HG03280 (cell line): ENCODE results near the gene KIRREL2.
"Not testable (repeated sequence)": the region's sequence is repeated elsewhere in the genome, so short reads cannot be mapped to it uniquely, and the experiment has no call there.

Source experiments
- ATAC-seq: cut with Tn5 transposase; IDR thresholded peaks from one replicate; pipeline ENCODE4 v1.9.1; 2021; ENCODE audit warnings: mild to moderate bottlenecking, moderate library complexity; ENCODE audit not compliant: unreplicated experiment

Gene KIRREL2

DNA sequence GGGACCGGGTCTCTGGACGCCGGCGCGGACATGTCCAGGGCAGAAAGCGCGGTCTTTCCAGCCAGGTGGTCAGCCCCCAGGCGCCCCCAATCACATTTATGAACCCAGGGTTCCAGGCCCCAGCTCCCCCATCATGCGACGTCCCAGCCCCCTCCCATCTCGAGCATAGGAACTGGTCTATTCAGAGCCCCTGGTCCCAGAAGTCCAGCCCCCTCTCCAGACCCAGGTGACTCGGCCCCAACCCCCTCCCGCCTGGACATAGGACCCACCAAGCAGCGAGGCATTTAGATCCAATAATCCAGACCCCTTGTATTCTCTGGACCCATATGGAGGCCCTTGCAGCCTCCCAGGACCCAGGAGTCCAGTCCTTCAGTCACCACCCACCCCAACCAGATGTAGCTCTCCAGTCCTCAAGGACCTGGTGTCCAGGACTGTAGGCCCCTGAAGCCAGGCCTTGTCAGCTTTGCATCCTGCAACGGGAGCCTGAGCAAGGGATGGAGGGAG lies 12.2 kb downstream of the KIRREL2 start:
- no peak for ATAC-seq

DNA sequence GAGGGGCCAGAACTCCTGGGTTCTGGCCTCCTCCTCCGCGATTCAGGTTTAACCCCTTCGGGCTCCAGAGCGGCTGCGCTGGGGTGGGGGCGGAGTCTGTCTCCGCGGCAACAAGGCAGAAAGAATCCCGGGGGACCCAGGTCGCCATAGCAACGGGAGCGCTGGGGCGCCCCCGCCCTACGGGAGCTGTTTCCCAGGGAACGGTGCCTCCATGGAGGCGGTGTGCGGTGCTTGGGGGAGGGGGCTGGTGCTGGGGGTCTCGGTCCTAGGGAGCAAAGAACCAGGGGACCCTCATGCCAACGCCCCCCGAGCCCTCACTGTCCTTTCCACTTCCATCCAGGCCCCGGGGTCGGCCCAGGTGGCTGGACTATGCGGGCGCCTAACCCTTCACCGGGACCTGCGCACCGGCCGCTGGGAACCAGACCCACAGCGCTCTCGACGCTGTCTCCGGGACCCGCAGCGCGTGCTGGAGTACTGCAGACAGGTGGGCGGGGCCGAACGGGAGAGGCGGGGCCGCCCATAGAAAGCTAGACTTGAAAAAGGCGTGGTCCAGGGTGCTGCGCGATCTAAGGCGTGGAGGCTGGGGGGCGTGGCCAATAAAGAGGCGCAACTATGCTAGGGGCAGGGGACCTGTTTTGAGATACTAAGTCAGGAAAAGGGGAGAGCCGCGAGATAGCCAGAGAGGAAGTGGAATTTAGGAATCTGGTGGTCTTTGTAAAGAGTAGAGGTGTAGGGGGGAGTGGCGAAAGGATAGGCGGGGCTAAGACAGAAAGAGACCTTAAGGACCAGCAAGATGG lies 12.8 kb downstream of the KIRREL2 start:
- no peak for ATAC-seq

DNA sequence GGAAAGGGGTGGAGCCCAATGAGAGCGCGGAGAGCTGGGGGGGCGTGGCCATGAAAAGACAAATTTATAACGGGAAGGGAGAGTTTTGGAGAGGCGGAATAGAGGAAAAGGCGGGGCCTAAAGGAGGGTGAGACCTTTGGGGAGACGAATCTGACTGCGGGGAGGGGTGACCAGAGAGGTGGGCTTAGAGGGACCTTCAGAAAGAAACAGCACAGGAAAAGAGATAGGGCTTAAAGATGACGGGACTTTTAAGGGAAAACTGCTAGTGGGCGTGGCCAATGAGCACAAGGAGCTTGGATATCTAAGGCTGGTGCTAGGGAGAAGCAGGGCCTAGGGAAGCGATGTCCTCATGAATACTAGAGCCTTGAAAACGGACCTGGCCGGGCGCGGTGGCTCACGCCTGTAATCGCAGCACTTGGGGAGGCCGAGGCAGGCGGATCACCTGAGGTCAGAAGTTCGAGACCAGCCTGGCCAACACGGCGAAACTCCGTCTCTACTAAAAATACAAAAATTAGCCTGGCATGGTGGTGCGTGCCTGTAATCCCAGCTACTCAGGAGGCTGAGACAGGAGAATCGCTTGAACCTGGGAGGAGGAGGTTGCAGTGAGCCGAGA lies 13.5 kb downstream of the KIRREL2 start:
- not testable (repeated sequence) for ATAC-seq

DNA sequence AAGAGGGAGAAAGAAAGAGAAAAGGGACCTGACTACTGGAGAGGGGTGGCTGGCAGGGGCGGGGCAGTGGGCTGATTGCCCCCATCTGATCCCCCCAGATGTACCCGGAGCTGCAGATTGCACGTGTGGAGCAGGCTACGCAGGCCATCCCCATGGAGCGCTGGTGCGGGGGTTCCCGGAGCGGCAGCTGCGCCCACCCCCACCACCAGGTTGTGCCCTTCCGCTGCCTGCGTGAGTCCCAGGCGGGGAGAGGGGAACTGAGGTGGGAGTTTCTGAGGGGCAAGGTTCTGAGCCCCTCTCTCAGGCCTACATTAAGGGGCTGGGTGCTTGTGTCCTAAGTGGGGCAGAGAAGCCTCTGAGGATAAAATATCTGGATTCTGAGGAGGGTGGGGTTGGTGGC lies 14.1 kb downstream of the KIRREL2 start:
- ATAC-seq, result no peak

DNA sequence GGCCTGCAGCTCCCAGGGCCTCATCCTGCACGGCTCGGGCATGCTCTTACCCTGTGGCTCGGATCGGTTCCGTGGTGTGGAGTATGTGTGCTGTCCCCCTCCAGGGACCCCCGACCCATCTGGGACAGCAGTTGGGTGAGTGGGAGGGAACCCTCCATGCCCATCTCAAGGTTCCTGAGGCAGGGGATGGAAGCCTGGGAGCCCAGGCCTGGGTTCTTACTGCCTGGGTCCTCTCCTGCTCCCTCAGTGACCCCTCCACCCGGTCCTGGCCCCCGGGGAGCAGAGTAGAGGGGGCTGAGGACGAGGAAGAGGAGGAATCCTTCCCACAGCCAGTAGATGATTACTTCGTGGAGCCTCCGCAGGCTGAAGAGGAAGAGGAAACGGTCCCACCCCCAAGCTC lies 14.9 kb downstream of the KIRREL2 start:
- ATAC-seq, result no peak

DNA sequence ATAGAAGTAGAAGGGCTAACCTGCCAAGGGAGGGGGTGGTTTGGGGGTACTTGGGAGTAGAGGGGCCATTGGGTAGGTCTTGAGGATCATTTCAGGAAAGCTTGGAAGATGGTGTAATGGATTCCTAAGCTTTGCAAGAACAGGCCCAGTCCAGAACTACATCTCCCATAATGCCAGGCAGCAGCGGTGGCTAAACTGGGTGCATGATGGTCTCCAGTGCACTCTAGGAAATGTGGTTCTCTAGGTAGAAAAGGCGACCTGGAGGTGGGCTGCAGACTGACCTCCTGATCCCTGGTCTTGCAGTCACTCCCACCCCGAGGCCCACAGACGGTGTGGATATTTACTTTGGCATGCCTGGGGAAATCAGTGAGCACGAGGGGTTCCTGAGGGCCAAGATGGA lies 15.5 kb downstream of the KIRREL2 start:
- no peak for ATAC-seq

DNA sequence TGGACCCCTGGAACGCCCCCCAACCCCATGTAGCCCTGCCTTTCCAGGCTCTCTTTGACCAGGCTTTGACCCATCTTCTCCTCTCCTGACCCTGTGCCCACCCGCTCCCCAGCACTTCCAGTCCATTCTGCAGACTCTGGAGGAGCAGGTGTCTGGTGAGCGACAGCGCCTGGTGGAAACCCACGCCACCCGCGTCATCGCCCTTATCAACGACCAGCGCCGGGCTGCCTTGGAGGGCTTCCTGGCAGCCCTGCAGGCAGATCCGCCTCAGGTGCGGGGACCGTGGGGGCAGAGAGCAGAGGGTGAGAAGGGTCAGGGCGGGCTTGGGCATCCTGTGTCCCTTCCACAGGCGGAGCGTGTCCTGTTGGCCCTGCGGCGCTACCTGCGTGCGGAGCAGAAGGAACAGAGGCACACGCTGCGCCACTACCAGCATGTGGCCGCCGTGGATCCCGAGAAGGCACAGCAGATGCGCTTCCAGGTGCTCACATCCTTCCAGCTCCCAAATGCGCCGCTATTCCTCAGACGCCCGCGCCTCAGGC lies 17.8 kb downstream of the KIRREL2 start:
- ATAC-seq, result no peak

DNA sequence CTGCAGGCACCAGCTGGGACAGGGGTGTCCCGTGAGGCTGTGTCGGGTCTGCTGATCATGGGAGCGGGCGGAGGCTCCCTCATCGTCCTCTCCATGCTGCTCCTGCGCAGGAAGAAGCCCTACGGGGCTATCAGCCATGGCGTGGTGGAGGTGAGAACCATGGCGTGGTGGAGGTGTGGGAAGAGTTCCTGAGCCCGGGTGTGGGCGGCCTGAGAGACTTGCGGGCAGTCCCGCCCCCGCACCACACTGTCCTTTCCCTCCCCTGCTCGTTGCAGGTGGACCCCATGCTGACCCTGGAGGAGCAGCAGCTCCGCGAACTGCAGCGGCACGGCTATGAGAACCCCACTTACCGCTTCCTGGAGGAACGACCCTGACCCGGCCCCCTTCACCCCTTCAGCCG lies 22.4 kb downstream of the KIRREL2 start:
- ATAC-seq, result no peak

DNA sequence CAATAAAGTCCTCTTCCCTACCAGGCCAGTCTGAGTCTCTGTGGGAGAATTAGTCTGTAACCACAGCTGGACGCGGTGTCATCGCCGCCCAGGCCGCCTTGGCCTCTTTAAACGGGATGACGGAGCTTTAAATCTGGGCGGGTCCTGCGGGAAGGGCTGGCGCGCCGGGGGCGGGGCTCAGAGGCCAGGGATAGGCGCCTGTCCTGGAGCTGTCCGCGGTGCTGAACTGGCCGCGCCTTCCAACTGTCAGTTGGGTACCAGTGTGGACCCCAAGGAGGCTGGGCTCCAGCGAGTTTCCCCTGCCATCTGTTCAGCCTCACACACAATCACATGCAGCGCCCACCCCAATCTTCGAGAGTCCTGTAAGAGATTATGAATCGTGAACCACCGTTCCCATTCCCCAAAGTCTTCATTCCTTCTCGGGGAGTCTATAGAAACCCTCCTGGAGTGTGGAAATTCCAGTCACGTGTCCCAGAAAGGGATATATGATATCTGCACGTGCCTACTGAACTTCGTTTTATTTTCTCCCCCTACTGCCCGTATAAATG lies 23.1 kb downstream of the KIRREL2 start:
- ATAC-seq, result no peak

DNA sequence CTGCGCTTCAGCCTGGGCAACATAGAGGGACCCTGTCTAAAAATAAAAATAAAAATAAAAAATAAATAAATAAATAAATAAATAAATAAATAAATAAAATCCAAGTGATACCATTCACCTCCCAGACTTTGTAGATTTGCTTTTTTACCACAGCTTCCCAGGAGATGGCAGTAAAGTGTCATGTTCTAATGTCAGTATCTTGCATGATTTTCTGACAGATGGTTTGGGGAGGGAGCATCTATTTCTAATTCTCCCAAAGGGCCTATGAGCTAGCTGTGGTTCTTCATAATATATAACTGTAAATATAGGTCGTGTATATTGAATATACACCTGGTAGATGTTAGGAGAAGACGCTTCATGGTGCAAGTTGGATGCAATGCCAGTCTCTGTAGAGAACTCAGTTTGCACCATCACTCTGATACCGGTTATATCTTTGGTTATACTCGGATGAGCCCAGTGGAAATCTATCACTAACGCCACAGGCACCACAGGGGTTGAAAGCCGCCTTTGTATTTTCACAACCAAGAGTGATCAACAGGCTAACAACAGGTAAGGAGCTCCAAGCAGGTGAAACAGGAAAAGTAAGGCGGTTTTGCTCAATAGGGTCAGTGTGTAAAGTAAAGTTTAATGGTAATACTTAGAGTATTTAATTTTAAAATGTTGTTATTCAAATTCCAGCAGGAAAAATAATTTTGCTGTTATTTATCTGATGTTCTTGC lies 25.6 kb downstream of the KIRREL2 start:
- no peak for ATAC-seq

DNA sequence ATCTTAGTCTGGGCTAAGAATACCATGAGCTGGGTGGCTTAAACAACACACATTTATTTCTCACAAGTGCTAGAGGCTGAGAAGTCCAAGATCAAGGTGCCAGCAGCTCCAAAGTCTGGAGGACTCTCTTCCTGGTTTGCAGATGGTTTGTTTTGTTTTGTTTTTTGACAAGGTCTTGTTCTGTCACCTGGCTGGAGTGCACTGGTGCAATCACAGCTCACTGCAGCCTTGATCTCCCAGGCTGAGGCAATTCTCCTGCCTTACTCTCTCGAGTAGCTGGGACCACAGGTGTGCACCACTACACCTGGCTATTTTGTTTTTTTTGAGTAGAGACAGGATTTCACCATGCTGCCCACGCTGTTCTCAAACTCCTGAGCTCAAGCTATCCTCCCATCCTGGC lies 27.2 kb downstream of the KIRREL2 start:
- no peak for ATAC-seq

DNA sequence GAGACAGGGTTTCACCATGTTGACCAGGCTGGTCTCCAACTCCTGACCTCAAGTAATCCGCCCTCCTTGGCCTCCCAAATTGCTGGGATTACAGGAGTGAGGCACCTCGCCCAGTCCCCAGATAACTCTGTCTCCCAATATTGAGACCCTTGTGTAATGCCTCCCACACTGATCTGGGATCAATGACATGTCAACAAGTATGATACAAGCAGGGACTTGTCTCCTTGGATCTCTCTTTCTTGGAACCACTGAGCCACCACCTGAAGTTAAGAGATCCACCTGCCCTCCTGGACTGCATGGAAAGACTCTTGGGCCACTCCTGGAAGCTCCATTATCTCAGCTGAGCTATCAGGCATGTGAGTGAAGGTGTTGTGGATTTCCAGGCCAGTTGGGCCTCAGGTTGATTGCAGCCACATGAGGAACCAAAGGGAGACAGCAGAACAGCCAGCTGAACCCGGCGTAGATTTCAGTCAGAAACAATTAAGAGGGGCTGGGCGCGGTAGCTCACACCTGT lies 28.6 kb downstream of the KIRREL2 start:
- ATAC-seq, result no peak

DNA sequence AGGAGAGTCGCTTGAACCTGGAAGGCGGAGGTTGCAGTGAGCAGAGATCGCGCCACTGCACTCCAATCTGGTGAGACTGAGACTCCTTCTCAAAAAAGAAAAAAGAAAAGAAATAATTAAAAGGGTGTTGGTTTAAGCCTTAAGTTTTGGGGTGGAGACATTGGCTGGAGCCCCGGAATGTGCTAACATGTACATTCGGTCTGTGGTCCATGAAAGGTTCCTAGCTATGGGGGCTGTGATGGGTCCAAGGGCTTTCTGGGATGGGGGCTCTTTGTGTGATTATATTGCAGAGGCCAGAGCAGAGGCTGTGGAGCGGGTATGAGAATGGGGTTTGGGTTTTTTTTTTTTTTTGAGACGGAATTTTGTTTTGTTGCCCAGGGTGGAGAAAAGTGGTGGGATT lies 29.2 kb downstream of the KIRREL2 start:
- no peak for ATAC-seq

DNA sequence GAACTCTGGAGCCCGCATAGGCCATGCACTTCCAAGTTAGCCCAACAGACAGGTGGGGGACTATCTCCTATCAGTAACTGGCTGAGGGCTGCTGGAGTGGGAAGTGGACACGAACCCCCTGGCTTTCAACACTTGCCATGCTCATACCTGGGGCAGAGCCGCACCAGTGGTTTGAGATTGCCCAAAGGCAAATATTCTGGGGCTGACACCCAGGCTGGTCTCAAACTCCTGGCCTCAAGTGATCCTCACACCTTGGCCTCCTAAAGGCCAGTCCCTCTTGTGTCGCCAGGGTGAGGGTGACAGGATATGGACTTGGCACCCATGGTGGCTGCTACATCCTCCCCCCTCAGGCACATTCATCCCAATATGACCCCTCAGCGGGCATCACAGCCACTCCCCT lies 30.5 kb downstream of the KIRREL2 start:
- ATAC-seq, result no peak

DNA sequence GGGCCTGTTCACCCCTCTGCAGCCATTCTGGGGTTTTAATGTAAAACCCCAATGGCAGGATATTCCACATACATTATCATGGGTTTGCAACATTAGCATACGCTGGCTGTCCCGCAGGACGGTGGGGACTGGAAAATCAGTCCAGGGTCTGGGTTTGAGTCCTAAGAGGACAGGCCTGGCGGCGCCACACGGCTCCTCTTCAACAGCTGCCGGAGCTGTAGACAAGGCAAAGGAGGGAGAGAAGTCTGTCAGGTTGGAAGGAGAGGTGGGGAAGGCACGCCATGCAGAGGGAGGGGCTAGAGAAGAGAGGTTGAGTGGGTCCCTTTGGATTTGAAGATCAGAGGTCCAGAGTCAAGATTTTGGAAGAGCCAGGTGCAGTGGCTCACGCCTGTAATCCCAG lies 31.7 kb downstream of the KIRREL2 start:
- ATAC-seq, result no peak

DNA sequence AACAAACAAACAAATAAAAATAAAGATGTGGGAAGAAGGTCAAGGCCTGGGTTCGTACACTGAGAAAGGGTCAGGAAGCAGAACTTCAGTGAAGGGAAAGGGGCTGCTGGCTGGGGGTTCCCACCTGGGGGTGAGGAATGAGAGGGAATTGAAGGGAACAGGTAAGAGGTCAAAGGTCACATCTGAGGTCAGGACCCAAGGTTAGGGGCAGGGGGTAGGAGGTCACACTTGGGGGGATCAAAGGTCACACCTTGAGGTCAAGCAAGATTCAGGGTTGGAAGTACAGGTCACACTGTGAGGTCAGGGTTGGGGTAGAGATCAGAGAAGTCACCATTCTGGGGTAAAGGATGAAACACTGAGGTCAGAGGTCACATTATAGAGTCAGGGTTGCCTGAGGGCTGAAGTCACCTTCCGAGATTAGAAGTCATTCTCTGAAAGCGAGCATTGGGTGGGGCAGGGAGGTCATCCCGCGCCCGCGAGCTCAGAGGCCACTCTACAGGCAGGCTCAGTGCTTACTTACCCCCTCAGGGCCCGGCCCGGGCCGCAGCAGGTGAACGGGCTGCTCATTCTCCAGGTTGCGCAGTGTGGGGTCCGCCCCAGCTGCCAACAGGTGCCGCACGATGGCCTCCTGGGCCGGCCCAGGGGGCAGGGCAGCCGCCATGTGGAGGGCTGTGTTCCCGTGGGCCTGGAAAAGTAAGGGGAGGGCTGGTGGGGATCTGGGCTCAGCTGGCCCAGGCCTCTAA lies 32.8 kb downstream of the KIRREL2 start:
- ATAC-seq, result no peak

DNA sequence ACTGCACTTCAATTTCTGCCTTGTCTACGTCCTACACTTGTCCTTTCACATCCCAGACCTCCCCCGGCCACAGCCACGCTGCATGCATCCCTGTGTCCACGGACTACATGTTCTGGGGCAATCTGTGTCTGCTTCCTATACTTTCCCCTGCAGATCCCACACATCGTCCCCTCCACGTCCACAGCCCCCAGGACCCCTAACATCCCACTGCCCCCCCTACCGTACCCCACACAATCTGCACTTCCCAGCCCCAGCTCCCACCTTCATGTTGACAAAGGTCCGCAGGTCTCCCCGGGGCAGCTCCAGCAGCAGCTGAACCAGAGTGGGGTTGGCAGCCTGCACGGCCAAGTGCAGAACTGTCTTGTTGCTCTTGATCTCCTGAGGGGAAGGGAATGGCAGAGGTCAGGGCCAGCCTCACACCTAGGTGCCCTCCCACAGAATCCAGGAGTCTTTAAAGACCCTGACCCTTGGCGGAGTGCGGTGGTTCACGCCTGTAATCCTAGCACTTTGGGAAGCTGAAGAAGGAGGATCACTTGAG lies 33.5 kb downstream of the KIRREL2 start:
- ATAC-seq, result no peak

DNA sequence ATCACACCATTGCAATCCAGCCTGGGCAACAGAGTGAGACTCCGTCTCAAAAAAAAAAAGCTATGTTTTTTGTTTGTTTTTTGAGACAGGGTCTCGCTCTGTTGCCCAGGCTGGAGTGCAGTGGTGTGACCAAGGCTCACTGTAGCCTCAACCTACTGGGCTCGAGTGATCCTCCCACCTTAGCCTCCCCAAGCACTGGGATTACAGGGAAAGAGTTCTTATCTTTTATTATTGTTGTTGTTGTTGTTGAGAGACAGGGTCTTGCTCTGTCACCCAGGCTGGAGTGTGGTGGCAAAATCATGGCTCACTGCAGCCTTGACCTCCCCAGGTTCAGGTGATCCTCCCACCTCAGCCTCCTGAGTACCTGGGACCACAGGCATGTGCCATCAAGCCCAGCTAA lies 35.1 kb downstream of the KIRREL2 start:
- ATAC-seq, result not testable (repeated sequence)

DNA sequence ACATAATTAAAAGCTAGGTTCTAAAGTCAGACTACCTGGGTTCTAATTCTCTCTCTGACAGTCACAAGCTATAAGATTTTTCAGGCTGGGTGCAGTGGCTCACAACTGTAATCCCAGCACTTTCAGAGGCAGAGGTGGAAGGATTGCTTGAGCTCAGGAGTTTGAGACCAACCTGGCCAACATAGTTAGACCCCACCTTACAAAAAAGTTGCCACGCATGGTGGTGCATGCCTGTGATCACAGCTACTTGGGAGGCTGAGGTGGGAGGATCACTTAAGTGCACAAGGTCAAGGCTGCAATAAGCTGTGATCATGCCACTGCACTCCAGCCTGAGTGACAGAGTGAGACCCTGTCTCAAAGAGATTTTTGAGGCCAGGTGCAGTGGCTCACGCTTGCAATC lies 37.6 kb downstream of the KIRREL2 start:
- ATAC-seq, result no peak
